K562 (cell line): Measurements from ENCODE around the gene ATP13A2. TPM values are rescaled to one million over a fixed set of nuclear protein-coding genes. Genes with fewer than 3 reads are reported as not detected.

Experiments
- ATAC-seq: fragments of 200-7000 bp; cut with Tn5 transposase; 3 replicates; pipeline ENCODE4 v1.9.1; 2020; ENCODE audit warnings: moderate library complexity
- BruUV-seq: library from RNA; stranded (reverse); fragments of 400-500 nt; replicated peaks from 2 replicates; lab custom pipeline; 2021; lab: Mats Ljungman, UMichigan
- CTCF ChIA-PET: fragments of 300-600 bp; formaldehyde crosslinking; extraction: SDS; loops from one replicate; lab custom pipeline; 2021; ENCODE audit warnings: low intra/inter-chr PET ratio; lab: Yijun Ruan, JAX
- POLR2A ChIA-PET: fragments of 300-600, 350-650 bp; sonication (Branson Sonifier 250); formaldehyde crosslinking; extraction: SDS; loops from one replicate; lab custom pipeline; 2021; ENCODE audit warnings: antibody characterized with exemption, inconsistent platforms; lab: Yijun Ruan, JAX
- DNase-seq, 4 experiments: peaks; one replicate each; pipeline versions ENCODE4 v3.0.0 to v3.0.0-alpha.2; 2011 to 2018; ENCODE audit warnings: low spot score in 3 of 4, mixed read lengths in 3 of 4; ENCODE audit errors: extremely low read depth in 1 of 4
- FAIRE-seq: peaks from 2 replicates; lab custom pipeline; 2011; peaks lifted over from hg19 to GRCh38; lab: Jason Lieb, UNC
- H2AFZ ChIP-seq: 2 replicates; pipeline ENCODE4 v1.6.0; 2011; ENCODE audit warnings: low read depth, low read length, control low read depth, inconsistent platforms
- H3K27ac ChIP-seq: fragments of 200-600 bp; 3 replicates; pipeline ENCODE4 v1.8.0; 2011; ENCODE audit warnings: low read depth, mild to moderate bottlenecking, control low read depth, inconsistent platforms, low read length, moderate library complexity, mixed read lengths; ENCODE audit errors: extremely low read depth
- H3K27me3 ChIP-seq, 2 experiments: fragments of 300-600 bp in 1 of 2; 2 replicates in 1 of 2; 3 replicates in 1 of 2; pipeline versions ENCODE4 v1.6.0 to v1.8.0; 2011; ENCODE audit warnings: inconsistent platforms in 2 of 2, low read length in 2 of 2, mild to moderate bottlenecking in 1 of 2, mixed read lengths in 1 of 2, moderate library complexity in 1 of 2; ENCODE audit not compliant: control insufficient read depth in 2 of 2, insufficient read depth in 2 of 2
- H3K36me3 ChIP-seq: fragments of 300-600 bp; 3 replicates; pipeline ENCODE4 v1.8.0; 2011; ENCODE audit warnings: mild to moderate bottlenecking, low read length, inconsistent platforms; ENCODE audit not compliant: control insufficient read depth, insufficient read depth
- H3K4me1 ChIP-seq, 2 experiments: fragments of 200-600 bp in 1 of 2; replicated peaks in 1 of 2; 2 replicates in 1 of 2; 3 replicates in 1 of 2; pipeline versions ENCODE4 v1.5.1 to v1.8.0; 2011; ENCODE audit warnings: inconsistent platforms in 2 of 2, low read length in 2 of 2, mild to moderate bottlenecking in 1 of 2, mixed read lengths in 1 of 2, moderate library complexity in 1 of 2; ENCODE audit not compliant: control insufficient read depth in 2 of 2, insufficient read depth in 2 of 2
- H3K4me2 ChIP-seq: 2 replicates; pipeline ENCODE4 v1.6.1; 2011; ENCODE audit warnings: low read length, control low read depth, inconsistent platforms, mixed read lengths; ENCODE audit not compliant: insufficient read depth
- H3K4me3 ChIP-seq: fragments of 200-600 bp; sonication (generic), shearing (Covaris generic); 2 replicates; pipeline ENCODE4 v1.5.1; 2016; ENCODE audit warnings: control low read depth, inconsistent platforms
- H3K79me2 ChIP-seq: fragments of 200-600 bp; 3 replicates; pipeline ENCODE4 v1.8.0; 2011; ENCODE audit warnings: low read length, inconsistent platforms; ENCODE audit not compliant: control insufficient read depth, insufficient read depth
- H3K9ac ChIP-seq, 2 experiments: 2 replicates each; pipeline versions ENCODE4 v1.6.0 to v1.6.1; 2011; ENCODE audit warnings: low read depth in 2 of 2, low read length in 2 of 2, control low read depth in 1 of 2, inconsistent platforms in 1 of 2, mild to moderate bottlenecking in 1 of 2, mixed read lengths in 1 of 2; ENCODE audit not compliant: insufficient read depth in 1 of 2
- H3K9me1 ChIP-seq: one replicate; pipeline ENCODE4 v1.6.0; 2011; ENCODE audit warnings: inconsistent platforms, mild to moderate bottlenecking, low read length, moderate library complexity; ENCODE audit not compliant: control insufficient read depth, insufficient read depth
- H3K9me3 ChIP-seq: replicated peaks from 2 replicates; pipeline ENCODE4 v1.5.1; 2011; ENCODE audit warnings: low read depth, low read length, inconsistent platforms; ENCODE audit not compliant: control insufficient read depth, insufficient read depth
- H4K20me1 ChIP-seq: replicated peaks from 2 replicates; pipeline ENCODE4 v1.6.1; 2011; ENCODE audit warnings: low read length, inconsistent platforms, mixed read lengths; ENCODE audit not compliant: control insufficient read depth, insufficient read depth
- ARID3A ChIP-seq: IDR thresholded peaks from 2 replicates; pipeline ENCODE4 v1.6.1; 2012; ENCODE audit warnings: low read depth, low read length, improper control_type of control experiment, borderline replicate concordance
- BCOR ChIP-seq: fragments of 450-650 bp; IDR thresholded peaks from 2 replicates; pipeline ENCODE4 v1.6.1; 2016
- EZH2 ChIP-seq: IDR thresholded peaks from 2 replicates; pipeline ENCODE4 v1.6.1; 2012; ENCODE audit warnings: low read depth, mild to moderate bottlenecking, inconsistent platforms, low read length, borderline replicate concordance
- KAT2B ChIP-seq: IDR thresholded peaks from one replicate; pipeline ENCODE4 v1.6.1; 2012; ENCODE audit warnings: low read depth, mild to moderate bottlenecking, control low read depth, inconsistent platforms, low read length, moderate library complexity
- MCM3 ChIP-seq: fragments of 450-650 bp; IDR thresholded peaks from 2 replicates; pipeline ENCODE4 v1.6.1; 2016
- MITF ChIP-seq: IDR thresholded peaks from 2 replicates; pipeline ENCODE4 v1.6.1; 2014; ENCODE audit warnings: antibody characterized with exemption
- NR2C1 ChIP-seq, 2 experiments: fragments of 450-650 bp; IDR thresholded peaks; 2 replicates each; pipeline ENCODE4 v1.6.1; 2017; ENCODE audit warnings: mild to moderate bottlenecking in 2 of 2, antibody characterized with exemption in 1 of 2, inconsistent platforms in 1 of 2, missing compliant biosample characterization in 1 of 2, missing genetic modification characterization in 1 of 2
- NR3C1 ChIP-seq: sonication (generic); formaldehyde crosslinking; IDR thresholded peaks from 2 replicates; pipeline ENCODE4 v1.8.1; 2022; ENCODE audit warnings: missing genetic modification reagents
- TRIM25 ChIP-seq: fragments of 450-650 bp; IDR thresholded peaks from 2 replicates; pipeline ENCODE4 v1.7.0; 2016; ENCODE audit warnings: borderline replicate concordance
- XRCC3 ChIP-seq: fragments of 450-650 bp; IDR thresholded peaks from 2 replicates; pipeline ENCODE4 v1.6.1; 2017; ENCODE audit warnings: mild to moderate bottlenecking, moderate library complexity
- ZBTB7A ChIP-seq: IDR thresholded peaks from 2 replicates; pipeline ENCODE4 v1.6.1; 2011; ENCODE audit warnings: low read depth, mild to moderate bottlenecking, low read length, moderate library complexity, borderline replicate concordance; ENCODE audit not compliant: control insufficient read depth
- ZFP36 ChIP-seq: fragments of 150-350 bp; IDR thresholded peaks from 2 replicates; pipeline ENCODE4 v1.6.1; 2018; ENCODE audit warnings: low read length, low read depth; ENCODE audit not compliant: partially characterized antibody
- ZNF717 ChIP-seq: fragments of 250-450 bp; sonication (Bioruptor Pico); IDR thresholded peaks from 2 replicates; pipeline ENCODE4 v1.5.0; 2021
- ZSCAN29 ChIP-seq: fragments of 450-650 bp; IDR thresholded peaks from 2 replicates; pipeline ENCODE4 v1.6.1; 2017
- WGBS: fragments of 100-300 bp; shearing (Covaris generic); methylation state at CpG from one replicate; pipeline ENCODE4 v1.1.6; 2016; ENCODE audit warnings: low coverage, mixed read lengths; ENCODE audit not compliant: insufficient coverage; ENCODE audit errors: missing lambda C conversion rate; 5-methylcytosine and 5-hydroxymethylcytosine counted together
- in situ Hi-C: fragments of 300-500 bp; cut with MboI; formaldehyde crosslinking; loops from 4 replicates; pipeline ENCODE4 v1.15.0; 2018; ENCODE audit warnings: inconsistent platforms, mixed read lengths
- intact Hi-C: fragments of 100-400 bp; cut with micrococcal nuclease; formaldehyde crosslinking; loops from 2 replicates; pipeline ENCODE4 v1.14.2; 2022
- polyA plus RNA-seq, 8 experiments: library from polyadenylated mRNA; depleted of rRNA in 4 of 8; stranded (reverse) in 5 of 8; unstranded in 3 of 8; fragments of >200 nt; fragmentation: Nextera tagmentation in 2 of 8; fragmentation: Illumina TruSeq in 1 of 8; extraction: Ambion mirVana in 2 of 8; extraction: Trizol in 1 of 8; gene quantifications; 2 replicates each; pipeline versions ENCODE4 v1.2.1 to v1.2.3, GENCODE V29; 2011 to 2014; ENCODE audit warnings: inconsistent platforms in 1 of 8, missing spikeins in 1 of 8
- total RNA-seq, 7 experiments: library from RNA; depleted of rRNA in 6 of 7; stranded (reverse); fragments of >200 nt in 6 of 7; fragmentation: Illumina TruSeq in 2 of 7; extraction: Trizol in 2 of 7; gene quantifications; 2 replicates each; pipeline versions ENCODE4 v1.2.1 to v1.2.3, GENCODE V29; 2011 to 2021; ENCODE audit warnings: low replicate concordance in 1 of 7
- TF ChIP-seq, protein P1 (sequence below): sonication (generic); formaldehyde crosslinking; IDR thresholded peaks from 2 replicates; pipeline ENCODE4 v1.8.0; 2022; ENCODE audit warnings: missing genetic modification reagents, mild to moderate bottlenecking, moderate library complexity, borderline replicate concordance

The ATP13A2 gene
- total and polyA plus RNA-seq, 9 of the 15 experiments (the other 6 are each of a cell fraction or from before 2014, with no cell fraction given) = 0.36 to 56.3 (median 16.3) TPM

DNA sequence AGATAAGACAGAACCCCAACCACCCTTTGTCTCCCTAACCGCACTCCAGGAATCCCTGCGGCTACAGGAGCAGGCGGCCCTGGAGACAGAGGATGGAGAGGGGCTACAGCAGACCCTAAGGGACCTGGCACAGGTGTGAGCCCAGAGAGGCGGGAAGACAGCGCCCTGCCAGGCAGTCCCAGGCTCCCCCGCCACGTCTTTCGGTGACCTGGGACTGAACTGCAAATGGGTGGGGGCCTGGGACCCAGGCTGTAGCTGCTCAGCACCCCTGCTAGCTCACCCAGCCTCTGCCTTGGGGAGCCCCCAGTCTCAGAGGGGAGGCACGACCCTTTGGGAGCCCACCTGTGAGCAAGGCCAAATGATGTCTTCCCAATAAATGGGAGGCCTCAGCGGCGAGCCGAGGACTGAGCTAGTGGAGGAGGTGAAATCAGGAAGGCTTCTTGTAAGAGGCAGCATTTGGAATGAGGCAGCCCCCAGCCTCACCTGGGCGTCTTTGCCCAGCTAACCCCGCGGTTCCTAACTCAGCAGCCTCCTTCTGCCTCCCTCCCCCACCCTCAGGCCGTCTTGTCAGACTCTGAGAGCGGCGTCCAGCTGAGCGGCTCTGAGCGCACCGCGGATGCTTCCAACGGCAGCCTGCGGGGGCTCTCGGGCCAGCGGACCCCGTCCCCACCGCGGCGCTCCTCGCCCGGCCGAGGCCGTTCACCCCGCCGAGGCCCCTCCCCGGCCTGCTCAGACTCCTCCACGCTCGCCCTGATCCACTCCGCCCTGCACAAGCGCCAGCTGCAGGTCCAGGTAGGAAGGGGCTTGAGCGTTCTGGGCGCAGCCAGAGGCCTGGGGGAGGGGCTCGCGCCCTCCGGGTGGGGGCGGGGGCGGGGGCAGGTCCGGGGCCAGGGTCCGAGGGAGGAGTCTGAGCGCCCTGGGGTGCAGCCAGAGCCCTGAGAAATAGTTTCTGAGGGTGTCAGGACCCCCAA lies 73.1 kb downstream of the ATP13A2 start:
- no peaks in the 10 kb centered on the region for H3K79me2 ChIP-seq
- H3K9me3 ChIP-seq = no peaks in the 10 kb centered on the region
- H3K27ac ChIP-seq = no peak overlapping the region
- ChIA-PET CTCF (no interaction called here), POLR2A (interaction anchor here (0.7 to 1.4 kb wide), 4 partner anchors 8 to 825 kb away, joined by 3 to 4 read pairs (median 4); no protein-coding TSS in a partner anchor)
- no peaks in the 10 kb centered on the region for H3K36me3 ChIP-seq
- in situ Hi-C loops (no loop called here), intact Hi-C loops (no loop called here)
- peak in 1 of 4 experiments; percentile 30 for DNase-seq
- H3K4me3 ChIP-seq = no peak overlapping the region
- no peak overlapping the region for H3K4me2 ChIP-seq
- peak overlapping the region in 1 of 2 experiments; percentile 14; a peak in 2 of 4 replicates for H3K9ac ChIP-seq
- BruUV-seq = no TSS peak
- H3K27me3 ChIP-seq = no peaks in the 10 kb centered on the region
- peaks cover 0 to 24% of the 10 kb centered on the region in 2 experiments; a peak in 2 of 5 replicates for H3K4me1 ChIP-seq
- FAIRE-seq = no peak
- no peaks in the 10 kb centered on the region for H3K9me1 ChIP-seq
- H2AFZ ChIP-seq = no peak overlapping the region
- H4K20me1 ChIP-seq = no peaks in the 10 kb centered on the region
- ATAC-seq = peak; percentile 67
- WGBS = 41% methylated on average over 44 of the region's 51 CpGs
- no peak for TF ChIP-seq ZSCAN29
- no peak for TF ChIP-seq KAT2B
- TF ChIP-seq, protein P1, sequence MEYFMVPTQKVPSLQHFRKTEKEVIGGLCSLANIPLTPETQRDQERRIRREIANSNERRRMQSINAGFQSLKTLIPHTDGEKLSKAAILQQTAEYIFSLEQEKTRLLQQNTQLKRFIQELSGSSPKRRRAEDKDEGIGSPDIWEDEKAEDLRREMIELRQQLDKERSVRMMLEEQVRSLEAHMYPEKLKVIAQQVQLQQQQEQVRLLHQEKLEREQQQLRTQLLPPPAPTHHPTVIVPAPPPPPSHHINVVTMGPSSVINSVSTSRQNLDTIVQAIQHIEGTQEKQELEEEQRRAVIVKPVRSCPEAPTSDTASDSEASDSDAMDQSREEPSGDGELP (CRISPR knock-in tag) = 0 out of 2 replicates have a peak, but pooled peaks have one; percentile 18
- peak; percentile 22; the same call in 1 of the 2 replicates for TF ChIP-seq BCOR
- no peak for TF ChIP-seq MCM3
- TF ChIP-seq ARID3A = no peak
- no peak for TF ChIP-seq ZNF717 (CRISPR knock-in tag)
- TF ChIP-seq XRCC3 = no peak
- no peak for TF ChIP-seq TRIM25
- TF ChIP-seq EZH2 = no peak
- peak; percentile 94 for TF ChIP-seq ZFP36
- no peak for TF ChIP-seq NR2C1 (IDR thresholded peaks at IDR 0.05)
- no peak for TF ChIP-seq NR2C1 (tag; IDR thresholded peaks at IDR 0.05)
- TF ChIP-seq NR3C1 = no peak
- peak; percentile 39; the same call in 1 of the 2 replicates for TF ChIP-seq ZBTB7A
- no peak for TF ChIP-seq MITF
